IPS-18c (cell line): ENCODE measurements around the gene OR51E1.

ENCODE experiments used
- H3K4me3 ChIP-seq: 2 replicates; pipeline ENCODE4 v1.7.0; 2013; ENCODE audit warnings: low read depth, mild to moderate bottlenecking, low read length, moderate library complexity; ENCODE audit not compliant: insufficient read depth
- H3K9me3 ChIP-seq: one replicate; pipeline ENCODE4 v1.6.1; 2013; ENCODE audit warnings: mild to moderate bottlenecking, low read length, moderate library complexity; ENCODE audit not compliant: control insufficient read depth, insufficient read depth

Gene OR51E1

GRCh38 chr11:4684631-4685285 is 41.0 kb downstream of the OR51E1 start:
- Histone ChIP-seq H3K9me3 (no peaks in the 10 kb centered on the region), H3K4me3 (no peak overlapping the region)

GRCh38 chr11:4695442-4695841 is 51.7 kb downstream of the OR51E1 start:
- Histone ChIP-seq H3K9me3 (no peaks in the 10 kb centered on the region), H3K4me3 (no peak overlapping the region)

- no peaks in the 10 kb centered on the region for H3K9me3 ChIP-seq
- no peak within 1 kb of the TSS for H3K4me3 ChIP-seq
Observed at GRCh38 chr11:4697585-4697984, 53.8 kb downstream of the OR51E1 start, which contains the start of gene OR51E2. TSS of gene OR51E2 (minus strand) at chr11:4697853. CDS start at chr11:4682711, 15,142 bp downstream.

- H3K4me3 ChIP-seq, result no peak overlapping the region
- no peaks in the 10 kb centered on the region for H3K9me3 ChIP-seq
Observed at GRCh38 chr11:4699697-4700435, 56.1 kb downstream of the OR51E1 start.

GRCh38 chr11:4700436-4700820 is 56.6 kb downstream of the OR51E1 start:
- H3K9me3 ChIP-seq, result no peaks in the 10 kb centered on the region
- H3K4me3 ChIP-seq, result no peak overlapping the region

GRCh38 chr11:4704054-4704789 is 60.4 kb downstream of the OR51E1 start, which contains the start of gene MMP26:
TSS of gene MMP26 (plus strand) at chr11:4704784.
- H3K4me3 ChIP-seq, result no peak within 1 kb of the TSS

GRCh38 chr11:4704790-4705334 is 61.1 kb downstream of the OR51E1 start:
- H3K9me3 ChIP-seq, result no peaks in the 10 kb centered on the region
- no peak overlapping the region for H3K4me3 ChIP-seq

More at GRCh38 chr11:4704054-4704789, 60.4 kb downstream of the OR51E1 start, which contains the start of gene MMP26:
- no peaks in the 10 kb centered on the region for H3K9me3 ChIP-seq
